GM19452 (cell line): Measurements from ENCODE around the gene ACTG2.
"Not testable (repeated sequence)": the region's sequence is repeated elsewhere in the genome, so short reads cannot be mapped to it uniquely, and the experiment has no call there.

Source experiments
- ATAC-seq: cut with Tn5 transposase; IDR thresholded peaks from one replicate; pipeline ENCODE4 v1.9.1; 2021; ENCODE audit not compliant: unreplicated experiment

ACTG2 gene

GRCh38 chr2:73931531-73932500 lies 39.0 kb downstream of the ACTG2 start:
- no peak for ATAC-seq

GRCh38 chr2:73933194-73933593 lies 40.4 kb downstream of the ACTG2 start:
- ATAC-seq = no peak

- ATAC-seq = no peak
Observed at GRCh38 chr2:73935641-73936040, 42.8 kb downstream of the ACTG2 start.

- ATAC-seq = no peak
Observed at GRCh38 chr2:73937103-73937885, 44.5 kb downstream of the ACTG2 start.

- no peak for ATAC-seq
Observed at GRCh38 chr2:73937899-73938298, 45.1 kb downstream of the ACTG2 start.

GRCh38 chr2:73938718-73939352 lies 46.0 kb downstream of the ACTG2 start:
- no peak for ATAC-seq

- ATAC-seq = no peak
Observed at GRCh38 chr2:73939419-73939818, 46.6 kb downstream of the ACTG2 start.

- not testable (repeated sequence) for ATAC-seq
Observed at GRCh38 chr2:73940066-73940465, 47.3 kb downstream of the ACTG2 start.

GRCh38 chr2:73942664-73943063 lies 49.9 kb downstream of the ACTG2 start:
- no peak for ATAC-seq

GRCh38 chr2:73944714-73945113 lies 51.9 kb downstream of the ACTG2 start:
- ATAC-seq = no peak

GRCh38 chr2:73946215-73946614 lies 53.4 kb downstream of the ACTG2 start:
- no peak for ATAC-seq

- ATAC-seq = no peak
Observed at GRCh38 chr2:73946666-73947065, 53.9 kb downstream of the ACTG2 start.

GRCh38 chr2:73947412-73948018 lies 54.7 kb downstream of the ACTG2 start:
- no peak for ATAC-seq

GRCh38 chr2:73949802-73950201 lies 57.0 kb downstream of the ACTG2 start:
- no peak for ATAC-seq

- ATAC-seq = no peak
Observed at GRCh38 chr2:73952499-73953446, 60.0 kb downstream of the ACTG2 start.

GRCh38 chr2:73956218-73956865 lies 63.5 kb downstream of the ACTG2 start:
- no peak for ATAC-seq

- ATAC-seq = no peak
Observed at GRCh38 chr2:73961274-73961673, 68.5 kb downstream of the ACTG2 start.

GRCh38 chr2:73961823-73962615 lies 69.2 kb downstream of the ACTG2 start:
- no peak for ATAC-seq

- no peak for ATAC-seq
Observed at GRCh38 chr2:73962798-73963197, 70.0 kb downstream of the ACTG2 start.
